Measurements from ENCODE around the gene SEC23A. TPM values are rescaled to one million over a fixed set of nuclear protein-coding genes. Genes with fewer than 3 reads are reported as not detected.
A peak's percentile ranks its signal among the peaks of the same experiment; 100 is the strongest.
"Not testable (repeated sequence)": the region's sequence is repeated elsewhere in the genome, so short reads cannot be mapped to it uniquely, and the experiment has no call there.

The SEC23A gene
- total RNA-seq, 2 experiments from 2014 or later = 68.4 to 82.1 TPM

DNA sequence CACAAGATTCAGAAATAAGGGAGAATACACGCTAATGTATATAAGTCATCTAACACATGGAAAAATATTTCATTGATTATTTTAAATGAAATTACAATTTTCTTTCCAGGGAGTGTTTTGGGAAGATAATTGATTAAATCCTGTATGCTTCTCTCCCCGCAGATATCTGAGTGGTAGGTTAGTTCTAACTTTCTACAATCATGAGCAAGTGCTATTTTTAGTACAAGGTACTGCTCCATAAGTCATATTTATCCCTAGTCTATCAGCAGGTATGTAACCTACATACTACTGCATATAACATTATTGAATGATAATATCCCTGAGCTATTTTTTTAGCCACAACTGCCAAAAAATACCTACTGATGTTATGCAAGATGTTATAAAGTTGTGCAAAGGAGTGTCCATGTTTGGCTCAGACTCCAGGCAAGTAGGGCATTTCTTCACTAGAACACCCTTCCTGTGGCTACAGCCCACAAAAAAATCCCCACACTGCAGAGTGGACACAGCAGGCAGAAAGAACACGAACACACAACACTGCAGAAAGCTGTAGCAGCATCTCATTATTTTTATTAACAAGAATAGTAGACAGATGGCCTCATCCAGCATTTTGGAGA is 87.0 kb downstream of the SEC23A start:
- Mint-ChIP-seq H3K4me1 (ENCODE audit: low read depth) (no peaks in the 10 kb centered on the region), H3K27ac (no peak overlapping the region), H3K9me3 (no peaks in the 10 kb centered on the region), H3K36me3 (ENCODE audit: low read depth) (no peaks in the 10 kb centered on the region), H3K4me3 (no peak overlapping the region), H3K27me3 (no peaks in the 10 kb centered on the region)
- H3K36me3 ChIP-seq (ENCODE audit: insufficient read depth, low read length) = no peaks in the 10 kb centered on the region
- intact Hi-C loops (cut with DNase I, micrococcal nuclease) = loop anchor here (5.0 to 10.0 kb wide), 3 partner anchors 294 to 1771 kb away; no protein-coding TSS in a partner anchor
- no peaks in the 10 kb centered on the region for H3K9me3 ChIP-seq (ENCODE audit: control insufficient read depth in 1 of 2, insufficient read depth in 1 of 2, low read length in 2 of 2)
- ChIA-PET CTCF (interaction anchor here (0.8 to 1.1 kb wide), 3 partner anchors 8 to 19 kb away, joined by 3 read pairs; no protein-coding TSS in a partner anchor), POLR2A (interaction anchor here (1.0 kb wide), 1 partner anchor 13 kb away, joined by 3 read pairs; no protein-coding TSS in a partner anchor)
- H3K4me1 ChIP-seq (ENCODE audit: insufficient read depth, low read length) = no peaks in the 10 kb centered on the region
- no peak for DNase-seq
- no peak for ATAC-seq (ENCODE audit: poor library complexity)
- H3K27me3 ChIP-seq (ENCODE audit: control insufficient read depth in 1 of 2, insufficient read depth in 2 of 2, low read length in 2 of 2) = no peaks in the 10 kb centered on the region
- H3K27ac ChIP-seq (ENCODE audit: low read depth in 1 of 2, low read length in 2 of 2) = no peak overlapping the region
- TF ChIP-seq CTCF (IDR thresholded peaks at IDR 0.05) = no peak
- no peak overlapping the region for H3K4me3 ChIP-seq (ENCODE audit: low read length)

GRCh38 chr14:39015360-39015961 is 87.6 kb downstream of the SEC23A start:
- H3K9me3 ChIP-seq (ENCODE audit: control insufficient read depth in 1 of 2, insufficient read depth in 1 of 2, low read length in 2 of 2) = no peaks in the 10 kb centered on the region
- no peaks in the 10 kb centered on the region for H3K27me3 ChIP-seq (ENCODE audit: control insufficient read depth in 1 of 2, insufficient read depth in 2 of 2, low read length in 2 of 2)
- CTCF ChIA-PET = interaction anchor here (0.7 to 1.1 kb wide), 4 partner anchors 8 to 38 kb away, joined by 3 read pairs; no protein-coding TSS in a partner anchor
- TF ChIP-seq CTCF (IDR thresholded peaks at IDR 0.05) = peak; percentile 68
- intact Hi-C loops (cut with DNase I, micrococcal nuclease) = loop anchor here (5.0 to 10.0 kb wide), 3 partner anchors 293 to 1771 kb away; no protein-coding TSS in a partner anchor
- no peak overlapping the region for H3K27ac ChIP-seq (ENCODE audit: low read depth in 1 of 2, low read length in 2 of 2)
- Mint-ChIP-seq H3K27me3 (no peaks in the 10 kb centered on the region), H3K4me3 (no peak overlapping the region), H3K9me3 (no peaks in the 10 kb centered on the region), H3K36me3 (ENCODE audit: low read depth) (no peaks in the 10 kb centered on the region), H3K27ac (no peak overlapping the region), H3K4me1 (ENCODE audit: low read depth) (no peaks in the 10 kb centered on the region)
- ATAC-seq (ENCODE audit: poor library complexity) = peak; percentile 55
- peak in 4 of 14 experiments; percentile 13 to 50 (median 29) for DNase-seq
- H3K36me3 ChIP-seq (ENCODE audit: insufficient read depth, low read length) = no peaks in the 10 kb centered on the region
- H3K4me1 ChIP-seq (ENCODE audit: insufficient read depth, low read length) = no peaks in the 10 kb centered on the region
- POLR2A ChIA-PET = interaction anchor here (1.0 kb wide), 1 partner anchor 12 kb away, joined by 3 read pairs; no protein-coding TSS in a partner anchor
- no peak overlapping the region for H3K4me3 ChIP-seq (ENCODE audit: low read length)

GRCh38 chr14:39014460-39014859 is 88.6 kb downstream of the SEC23A start:
- Mint-ChIP-seq H3K4me3 (no peak overlapping the region), H3K9me3 (no peaks in the 10 kb centered on the region)

GRCh38 chr14:39008965-39009364 is 94.1 kb downstream of the SEC23A start:
- H3K36me3 Mint-ChIP-seq (ENCODE audit: low read depth); ATAC-seq (ENCODE audit: poor library complexity); H3K4me3 Mint-ChIP-seq; H3K36me3 ChIP-seq (ENCODE audit: insufficient read depth, low read length); H3K27me3 Mint-ChIP-seq; intact Hi-C loops (cut with DNase I, micrococcal nuclease); H3K4me1 Mint-ChIP-seq (ENCODE audit: low read depth); H3K4me3 ChIP-seq (ENCODE audit: low read length); H3K27me3 ChIP-seq (ENCODE audit: control insufficient read depth in 1 of 2, insufficient read depth in 2 of 2, low read length in 2 of 2); H3K9me3 ChIP-seq (ENCODE audit: control insufficient read depth in 1 of 2, insufficient read depth in 1 of 2, low read length in 2 of 2); DNase-seq; H3K9me3 Mint-ChIP-seq; POLR2A ChIA-PET; H3K27ac ChIP-seq (ENCODE audit: low read depth in 1 of 2, low read length in 2 of 2); H3K27ac Mint-ChIP-seq; H3K4me1 ChIP-seq (ENCODE audit: insufficient read depth, low read length); CTCF ChIA-PET: not testable (repeated sequence)

More at GRCh38 chr14:39014460-39014859, 88.6 kb downstream of the SEC23A start:
- Histone ChIP-seq H3K4me3 (ENCODE audit: low read length) (no peak overlapping the region), H3K36me3 (ENCODE audit: insufficient read depth, low read length) (no peaks in the 10 kb centered on the region), H3K27me3 (ENCODE audit: control insufficient read depth in 1 of 2, insufficient read depth in 2 of 2, low read length in 2 of 2) (no peaks in the 10 kb centered on the region), H3K4me1 (ENCODE audit: insufficient read depth, low read length) (no peaks in the 10 kb centered on the region), H3K27ac (ENCODE audit: low read depth in 1 of 2, low read length in 2 of 2) (no peak overlapping the region), H3K9me3 (ENCODE audit: control insufficient read depth in 1 of 2, insufficient read depth in 1 of 2, low read length in 2 of 2) (no peaks in the 10 kb centered on the region)
- Mint-ChIP-seq H3K27ac (no peak overlapping the region), H3K27me3 (no peaks in the 10 kb centered on the region), H3K36me3 (ENCODE audit: low read depth) (no peaks in the 10 kb centered on the region), H3K4me1 (ENCODE audit: low read depth) (no peaks in the 10 kb centered on the region)
- ChIA-PET CTCF (no interaction called here), POLR2A (no interaction called here)
- DNase-seq = no peak
- ATAC-seq (ENCODE audit: poor library complexity) = no peak
- no peak for TF ChIP-seq CTCF (IDR thresholded peaks at IDR 0.05)
- intact Hi-C loops (cut with DNase I, micrococcal nuclease) = loop anchor here (5.0 to 10.0 kb wide), 2 partner anchors 1102 to 1770 kb away; no protein-coding TSS in a partner anchor

Data from CD4-positive, alpha-beta T cell (primary cell).